Stimulated activated CD4-positive, alpha-beta T cell treated with anti-CD3 and anti-CD28 coated beads, Interleukin-2, amount 100 ng/mL, for 48 hours (primary cell): ENCODE data around the gene AGBL1.

Experiments
- DNase-seq, 2 donors: peaks; one replicate each; pipeline ENCODE4 v3.0.0-alpha.2; 2020

AGBL1 gene

GRCh38 chr15:86657305-86657704 lies 577.6 kb downstream of the AGBL1 start:
- DNase-seq: no peak

GRCh38 chr15:86659724-86660411 lies 580.2 kb downstream of the AGBL1 start:
- no peak for DNase-seq

GRCh38 chr15:86661580-86661979 lies 581.9 kb downstream of the AGBL1 start:
- no peak for DNase-seq

DNA sequence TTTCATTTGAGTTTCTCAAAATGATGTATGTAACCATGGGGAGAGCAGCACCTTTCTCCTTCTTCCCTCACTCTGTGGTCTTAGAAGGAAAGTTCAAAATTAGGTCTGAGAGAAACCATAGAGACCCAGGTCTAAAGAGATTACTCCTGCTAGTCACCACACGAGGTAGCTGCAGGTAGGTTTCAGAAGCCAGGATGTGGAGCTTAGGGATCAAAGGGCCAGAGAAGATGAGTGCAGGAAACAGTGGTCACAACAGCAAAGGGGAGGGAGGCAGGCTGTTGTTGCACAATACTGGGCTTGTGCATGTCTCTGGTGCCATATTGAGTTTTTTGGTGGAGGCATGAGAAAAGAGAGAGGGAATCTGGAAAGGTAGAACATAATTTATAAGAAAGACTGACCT lies 583.6 kb downstream of the AGBL1 start:
- DNase-seq: no peak

DNA sequence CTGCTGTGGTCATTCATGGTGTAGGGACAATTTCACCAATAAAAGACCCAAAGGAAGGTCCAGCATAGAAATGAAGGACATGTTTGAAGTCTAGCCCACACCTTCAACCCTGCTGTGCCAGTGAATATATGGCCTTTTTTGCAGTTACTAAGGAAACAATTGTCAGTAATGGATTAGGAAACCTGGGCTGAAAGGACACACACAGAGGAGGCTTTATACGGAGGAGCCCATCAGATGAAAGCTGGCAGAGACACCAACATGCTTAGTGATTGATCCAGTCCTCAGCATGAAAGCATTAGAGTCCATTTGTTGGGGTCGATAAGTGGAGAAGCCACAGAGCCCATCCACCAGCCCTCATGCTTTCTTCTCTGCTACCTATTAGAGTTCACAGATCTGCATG lies 584.3 kb downstream of the AGBL1 start:
- no peak for DNase-seq

DNA sequence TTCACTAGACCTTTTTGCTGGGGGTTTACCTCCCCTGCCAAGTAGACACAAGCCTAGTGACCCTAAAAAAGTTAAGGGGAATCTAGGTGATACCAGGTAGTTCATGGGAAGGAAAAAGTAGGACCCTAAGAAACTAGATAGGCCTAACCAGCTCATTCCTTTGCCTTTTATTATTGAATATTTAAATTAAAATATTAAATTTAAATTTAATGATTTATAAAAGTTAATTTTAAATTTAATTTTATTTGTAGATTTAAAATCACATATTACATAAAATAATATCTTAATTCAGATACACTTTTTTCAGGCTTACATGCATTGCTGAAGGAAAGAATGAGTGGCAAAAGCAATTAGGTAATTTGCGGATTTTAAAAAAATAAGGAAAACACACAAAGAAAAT lies 584.9 kb downstream of the AGBL1 start:
- DNase-seq: no peak

GRCh38 chr15:86676002-86676401 lies 596.3 kb downstream of the AGBL1 start:
- DNase-seq: no peak

GRCh38 chr15:86677278-86677677 lies 597.6 kb downstream of the AGBL1 start:
- DNase-seq: no peak

DNA sequence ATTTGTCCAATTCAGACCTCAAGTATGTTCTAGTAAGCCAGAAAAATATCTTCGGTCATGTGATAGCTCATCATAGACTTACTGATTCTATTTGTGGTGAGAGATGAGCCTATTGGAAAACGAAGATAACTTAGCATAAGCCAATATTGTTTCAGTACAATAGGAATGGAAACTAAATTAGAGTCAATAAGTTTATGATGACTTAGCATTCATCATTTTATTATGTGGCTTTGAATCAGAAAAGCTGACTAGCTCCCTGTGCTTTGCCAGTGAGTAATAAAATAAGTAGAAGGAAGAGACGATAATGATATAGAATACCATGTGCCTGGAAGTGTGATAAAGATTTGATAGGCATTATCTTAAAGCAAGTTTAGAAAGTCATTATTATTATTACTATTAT lies 605.6 kb downstream of the AGBL1 start:
- no peak for DNase-seq

- DNase-seq: no peak
Measured at GRCh38 chr15:86689006-86689405, 609.3 kb downstream of the AGBL1 start.

DNA sequence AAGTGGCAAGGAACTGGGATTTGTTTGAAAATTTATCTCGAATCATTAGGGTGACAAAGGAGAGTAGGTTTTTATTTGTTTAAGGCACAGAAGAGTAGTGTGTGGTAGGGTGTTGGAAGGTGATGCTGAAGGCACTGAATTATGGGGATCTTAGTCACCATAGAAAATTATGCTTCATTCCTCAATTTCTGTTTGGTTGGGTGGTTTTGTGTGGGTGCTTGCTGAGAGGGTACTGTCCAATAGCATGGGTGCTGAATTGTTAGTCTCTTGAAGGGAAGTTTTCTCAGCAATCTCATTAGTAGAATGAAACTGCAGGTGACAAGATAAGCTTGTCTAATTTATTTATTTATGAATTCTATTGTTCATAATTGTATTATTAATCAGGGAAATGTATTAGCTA lies 610.9 kb downstream of the AGBL1 start:
- peak in 1 of 2 donors; percentile 3 for DNase-seq

DNA sequence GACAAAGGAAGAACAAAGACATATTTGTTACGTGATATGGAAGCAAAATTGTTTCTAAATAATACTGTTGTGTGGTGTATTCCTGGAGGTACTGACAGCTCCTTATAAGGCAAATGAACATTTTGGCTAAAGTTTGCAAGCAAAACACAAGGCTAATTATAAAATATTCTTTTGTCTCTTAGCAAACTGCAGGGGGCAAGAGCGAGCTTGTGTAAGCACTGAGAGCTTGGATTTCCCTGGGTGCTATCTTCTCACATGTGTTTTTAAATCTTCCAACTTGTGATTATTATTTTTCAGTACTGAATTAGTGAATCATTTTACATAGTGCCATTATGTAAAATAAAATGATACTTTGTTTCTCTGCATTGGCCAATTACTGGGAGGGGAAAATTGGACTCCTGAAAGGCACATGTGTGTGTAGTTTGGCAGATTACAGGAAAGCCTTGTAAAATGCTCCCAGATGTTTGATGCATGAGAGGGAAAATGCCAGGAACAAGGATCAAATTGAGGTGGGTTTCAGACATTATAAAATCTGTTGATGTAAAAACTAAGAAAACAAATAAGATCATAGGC lies 611.5 kb downstream of the AGBL1 start:
- no peak for DNase-seq

GRCh38 chr15:86700864-86701610 lies 621.4 kb downstream of the AGBL1 start:
- no peak for DNase-seq

GRCh38 chr15:86701611-86701963 lies 621.9 kb downstream of the AGBL1 start:
- no peak for DNase-seq

- DNase-seq: no peak
Measured at GRCh38 chr15:86706813-86707212, 627.1 kb downstream of the AGBL1 start.

DNA sequence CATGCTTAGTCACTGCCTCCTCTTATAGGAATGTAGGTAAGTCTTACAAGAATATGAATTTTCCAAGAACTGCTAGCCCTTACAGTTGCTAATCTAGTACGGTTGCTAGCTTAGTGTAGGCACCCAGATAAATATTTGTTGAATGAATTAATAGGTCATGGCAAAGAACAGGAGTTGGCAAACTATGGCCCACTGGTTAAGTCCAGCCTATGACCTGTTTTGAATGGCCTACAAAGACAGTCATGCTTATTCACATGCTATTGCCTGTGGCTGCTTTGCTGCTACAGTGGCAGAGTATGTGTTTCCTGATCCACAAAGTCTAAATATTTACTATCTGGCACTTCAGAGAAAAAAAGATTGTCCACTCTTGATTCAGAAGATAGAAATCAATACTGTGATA lies 631.8 kb downstream of the AGBL1 start:
- no peak for DNase-seq

GRCh38 chr15:86714241-86714640 lies 634.6 kb downstream of the AGBL1 start:
- no peak for DNase-seq

- DNase-seq: no peak
Measured at GRCh38 chr15:86725628-86726027, 646.0 kb downstream of the AGBL1 start.

DNA sequence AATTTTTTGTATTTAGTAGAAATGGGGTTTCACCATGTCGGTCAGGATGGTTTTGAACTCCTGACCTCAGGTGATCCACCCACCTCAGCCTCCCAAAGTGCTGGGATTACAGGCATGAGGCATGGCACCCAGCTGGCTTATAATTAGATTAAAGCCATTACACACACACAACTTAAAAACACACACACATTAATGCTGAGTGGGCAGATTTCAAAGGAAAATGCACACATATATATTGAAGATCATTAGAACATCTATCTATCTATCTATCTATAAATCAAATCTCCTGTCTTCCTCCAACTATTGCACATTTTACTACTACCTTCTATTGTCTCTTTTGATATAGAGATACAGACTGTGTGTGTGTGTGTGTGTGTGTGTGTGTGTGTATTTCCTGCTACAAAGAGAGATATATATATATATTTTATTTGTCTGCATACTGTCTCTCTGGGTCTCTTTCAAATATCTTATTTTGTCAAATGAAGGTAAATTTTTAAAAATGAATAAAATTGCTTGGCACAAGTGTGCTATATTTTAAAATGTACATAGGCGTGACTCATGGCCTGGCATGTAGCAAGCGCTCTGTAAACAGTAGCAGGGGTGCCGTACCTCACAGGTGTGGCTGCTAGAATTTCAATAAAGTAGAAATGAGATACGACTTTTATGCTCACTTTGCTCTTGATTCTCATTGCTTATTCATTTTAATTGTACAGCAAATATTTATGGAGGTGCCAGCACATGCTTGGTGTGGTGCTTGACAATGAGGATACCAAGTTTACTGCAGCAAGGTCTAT lies 655.8 kb downstream of the AGBL1 start:
- DNase-seq: no peak

DNA sequence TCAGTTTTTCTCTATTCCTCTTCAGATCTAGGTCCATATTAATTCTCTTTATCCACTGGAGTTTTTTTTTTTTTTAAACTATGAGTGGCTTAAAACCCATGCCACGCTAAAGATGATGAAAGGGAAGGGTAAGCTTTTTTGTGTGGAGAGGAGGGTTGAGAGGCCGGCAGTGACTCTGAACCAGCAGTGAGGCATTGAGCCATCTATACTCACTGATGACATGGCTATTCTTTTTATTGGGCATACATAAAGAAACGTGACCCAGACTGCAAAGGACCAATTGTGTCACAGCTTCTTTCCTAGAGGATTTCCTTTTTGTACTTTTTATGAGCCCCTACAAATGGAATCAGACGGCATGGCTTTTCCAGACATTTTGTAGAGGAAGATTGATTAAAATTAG lies 662.2 kb downstream of the AGBL1 start:
- DNase-seq: no peak

GRCh38 chr15:86743283-86743903 lies 663.7 kb downstream of the AGBL1 start:
- peak; percentile 58 to 65 for DNase-seq

GRCh38 chr15:86744198-86744780 lies 664.6 kb downstream of the AGBL1 start:
- DNase-seq: no peak

GRCh38 chr15:86751116-86751515 lies 671.4 kb downstream of the AGBL1 start:
- DNase-seq: no peak
